PFSK-1 (cell line): ENCODE measurements around the gene POGLUT2.

Experiments
- FOXP2 ChIP-seq: optimal IDR thresholded peaks from 2 replicates; pipeline ENCODE3; 2011; ENCODE audit warnings: borderline replicate concordance, control low read depth, inconsistent platforms; ENCODE audit not compliant: insufficient read depth; ENCODE audit errors: extremely low read length, extremely low read depth
- POLR2AphosphoS5 ChIP-seq: IDR thresholded peaks from 2 replicates; pipeline ENCODE4 v1.6.1; 2012; ENCODE audit warnings: low read depth, mild to moderate bottlenecking, control low read depth, low read length, moderate library complexity
- SIN3A ChIP-seq: IDR thresholded peaks from 2 replicates; pipeline ENCODE4 v1.6.1; 2012; ENCODE audit warnings: mild to moderate bottlenecking, low read length, moderate library complexity, borderline replicate concordance; ENCODE audit not compliant: insufficient read depth
- TAF1 ChIP-seq: IDR thresholded peaks from 2 replicates; pipeline ENCODE4 v1.6.1; 2012; ENCODE audit warnings: low read length, control low read depth, borderline replicate concordance; ENCODE audit not compliant: insufficient read depth
- TF ChIP-seq, protein P1 (sequence below), 2 experiments: IDR thresholded peaks; 2 replicates each; pipeline versions ENCODE4 v1.6.1 to v1.8.0; 2011 to 2012; ENCODE audit warnings: low read depth in 2 of 2, low read length in 2 of 2, control low read depth in 1 of 2, inconsistent platforms in 1 of 2, mild to moderate bottlenecking in 1 of 2, moderate library complexity in 1 of 2; ENCODE audit not compliant: insufficient read depth in 1 of 2

Gene POGLUT2

DNA sequence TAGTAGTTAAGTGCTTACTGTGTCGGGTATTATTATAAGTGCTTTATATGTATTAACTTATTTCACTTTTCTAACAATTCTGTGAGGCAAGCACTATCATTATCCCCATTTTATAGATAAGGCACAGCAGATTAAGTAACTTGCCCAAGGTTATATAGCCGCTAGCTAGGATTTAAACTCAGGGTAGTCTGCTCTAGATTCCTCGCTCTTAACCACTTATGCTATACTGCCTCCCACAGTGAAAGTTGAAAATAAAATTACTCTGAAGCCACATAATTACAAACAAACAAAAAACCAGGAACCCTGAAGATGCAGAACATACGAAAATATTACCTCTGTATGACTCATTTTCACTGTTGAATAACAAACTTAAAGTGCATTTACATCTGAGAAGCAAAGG, 29.1 kb downstream of the POGLUT2 start:
- TF ChIP-seq, protein P1, sequence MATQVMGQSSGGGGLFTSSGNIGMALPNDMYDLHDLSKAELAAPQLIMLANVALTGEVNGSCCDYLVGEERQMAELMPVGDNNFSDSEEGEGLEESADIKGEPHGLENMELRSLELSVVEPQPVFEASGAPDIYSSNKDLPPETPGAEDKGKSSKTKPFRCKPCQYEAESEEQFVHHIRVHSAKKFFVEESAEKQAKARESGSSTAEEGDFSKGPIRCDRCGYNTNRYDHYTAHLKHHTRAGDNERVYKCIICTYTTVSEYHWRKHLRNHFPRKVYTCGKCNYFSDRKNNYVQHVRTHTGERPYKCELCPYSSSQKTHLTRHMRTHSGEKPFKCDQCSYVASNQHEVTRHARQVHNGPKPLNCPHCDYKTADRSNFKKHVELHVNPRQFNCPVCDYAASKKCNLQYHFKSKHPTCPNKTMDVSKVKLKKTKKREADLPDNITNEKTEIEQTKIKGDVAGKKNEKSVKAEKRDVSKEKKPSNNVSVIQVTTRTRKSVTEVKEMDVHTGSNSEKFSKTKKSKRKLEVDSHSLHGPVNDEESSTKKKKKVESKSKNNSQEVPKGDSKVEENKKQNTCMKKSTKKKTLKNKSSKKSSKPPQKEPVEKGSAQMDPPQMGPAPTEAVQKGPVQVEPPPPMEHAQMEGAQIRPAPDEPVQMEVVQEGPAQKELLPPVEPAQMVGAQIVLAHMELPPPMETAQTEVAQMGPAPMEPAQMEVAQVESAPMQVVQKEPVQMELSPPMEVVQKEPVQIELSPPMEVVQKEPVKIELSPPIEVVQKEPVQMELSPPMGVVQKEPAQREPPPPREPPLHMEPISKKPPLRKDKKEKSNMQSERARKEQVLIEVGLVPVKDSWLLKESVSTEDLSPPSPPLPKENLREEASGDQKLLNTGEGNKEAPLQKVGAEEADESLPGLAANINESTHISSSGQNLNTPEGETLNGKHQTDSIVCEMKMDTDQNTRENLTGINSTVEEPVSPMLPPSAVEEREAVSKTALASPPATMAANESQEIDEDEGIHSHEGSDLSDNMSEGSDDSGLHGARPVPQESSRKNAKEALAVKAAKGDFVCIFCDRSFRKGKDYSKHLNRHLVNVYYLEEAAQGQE (IDR thresholded peaks at IDR 0.05; ENCODE audit: insufficient read depth in 1 of 2, low read depth in 2 of 2, low read length in 2 of 2) = no peak
- TF ChIP-seq POLR2AphosphoS5 = no peak
- no peak for TF ChIP-seq SIN3A
- TF ChIP-seq FOXP2 = no peak
- TF ChIP-seq TAF1 = no peak

DNA sequence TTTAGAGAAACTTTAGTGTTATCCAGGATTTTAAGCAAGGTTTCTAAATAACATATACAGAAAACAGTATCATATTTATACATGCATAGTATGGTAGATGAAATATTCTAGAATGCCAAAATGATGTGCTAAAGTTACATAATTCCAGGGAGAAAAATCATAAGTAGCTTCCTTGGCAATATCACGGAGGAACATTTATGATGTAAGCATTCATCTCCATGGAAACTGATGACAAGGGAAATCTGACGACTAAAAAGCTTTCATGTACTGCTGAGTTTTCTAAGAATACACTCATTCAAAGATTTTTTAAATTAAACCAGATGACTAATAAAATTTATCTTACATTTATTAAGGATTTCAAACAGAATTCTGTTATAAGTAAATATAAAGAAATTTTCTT, 29.9 kb downstream of the POGLUT2 start:
- TF ChIP-seq FOXP2 = no peak
- TF ChIP-seq SIN3A = no peak
- TF ChIP-seq, protein P1 (IDR thresholded peaks at IDR 0.05; ENCODE audit: insufficient read depth in 1 of 2, low read depth in 2 of 2, low read length in 2 of 2) = no peak
- TF ChIP-seq POLR2AphosphoS5 = no peak
- TF ChIP-seq TAF1 = no peak

DNA sequence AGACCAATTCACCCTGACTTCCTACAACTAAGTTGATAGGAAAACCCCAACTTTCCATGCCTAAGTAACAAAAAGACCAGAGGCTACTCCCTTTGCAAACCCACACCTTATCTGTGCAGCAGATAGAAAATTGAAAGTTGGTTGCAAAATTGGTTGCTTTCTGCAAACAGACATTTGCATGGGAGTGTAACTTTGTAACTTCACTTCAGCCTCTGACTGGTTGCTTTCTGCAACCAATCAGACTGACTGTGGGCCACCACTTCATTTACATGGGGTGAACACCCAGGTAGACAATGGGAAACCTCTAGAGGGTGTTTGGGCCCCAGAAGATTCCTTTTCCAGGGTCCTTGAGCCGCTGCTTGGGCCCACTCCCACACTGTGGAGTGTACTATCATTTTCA, 35.0 kb downstream of the POGLUT2 start:
- no peak for TF ChIP-seq TAF1
- TF ChIP-seq POLR2AphosphoS5 = no peak

DNA sequence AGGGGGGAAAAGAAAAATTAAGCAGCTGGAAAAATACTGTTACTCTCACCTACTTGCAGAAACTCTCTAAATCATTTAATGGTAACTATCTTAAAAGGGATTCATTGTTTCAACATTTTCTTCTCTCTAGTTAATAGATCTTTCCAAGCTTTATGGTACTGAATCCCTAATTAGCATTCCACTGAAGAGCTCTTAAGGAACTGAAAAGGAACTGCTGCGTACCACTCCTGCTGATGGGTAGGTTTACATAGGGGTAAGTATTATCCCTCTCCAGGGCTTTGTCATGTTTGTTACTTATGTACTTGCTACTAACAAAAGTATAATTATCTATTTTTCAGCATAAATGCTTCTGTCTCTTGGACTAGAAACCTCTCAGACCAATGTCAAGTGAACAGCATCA, 37.7 kb downstream of the POGLUT2 start:
- TF ChIP-seq POLR2AphosphoS5 (no peak), SIN3A (no peak)

DNA sequence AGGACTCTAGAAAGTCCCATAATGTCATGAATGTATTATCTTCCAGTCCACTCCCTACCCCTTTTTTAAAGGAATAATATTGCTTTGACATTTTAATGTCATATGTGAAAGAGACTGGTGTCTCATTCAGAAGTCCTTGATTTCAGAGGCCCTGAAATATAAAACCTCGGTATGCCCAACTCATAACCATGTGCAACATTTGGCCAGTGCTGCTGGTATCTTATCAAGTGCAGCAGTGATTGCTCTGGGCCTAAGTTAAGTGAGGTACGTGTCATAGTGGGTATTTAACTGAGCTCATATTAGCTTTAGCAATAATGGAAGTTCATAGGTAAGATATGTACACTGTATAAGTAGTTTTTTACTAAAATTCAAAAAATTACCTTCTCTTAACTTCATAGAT, 39.9 kb downstream of the POGLUT2 start:
- TF ChIP-seq FOXP2 (no peak), SIN3A (no peak), TAF1 (no peak), POLR2AphosphoS5 (no peak)
- TF ChIP-seq, protein P1 (IDR thresholded peaks at IDR 0.05; ENCODE audit: insufficient read depth in 1 of 2, low read depth in 2 of 2, low read length in 2 of 2) = no peak

DNA sequence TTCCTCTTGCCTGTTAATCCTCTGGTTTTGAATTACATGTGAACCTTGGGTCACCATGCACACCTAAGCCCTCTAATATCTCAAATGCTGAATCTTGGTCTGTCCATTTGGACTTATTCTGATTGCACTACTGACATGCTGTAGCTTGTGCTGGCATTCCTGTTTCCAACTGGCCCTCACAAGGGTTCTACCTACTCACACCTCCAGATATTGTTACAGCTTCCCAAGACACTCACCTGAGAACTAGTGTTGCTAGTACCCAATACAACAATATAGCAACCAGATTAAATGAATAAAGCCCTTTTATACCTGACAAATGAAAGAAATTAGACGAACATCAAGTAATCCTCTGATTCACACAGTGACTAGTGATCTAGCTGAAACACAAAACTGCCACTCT, 41.8 kb downstream of the POGLUT2 start:
- TF ChIP-seq FOXP2 (no peak), TAF1 (no peak), POLR2AphosphoS5 (no peak), SIN3A (no peak)
- TF ChIP-seq, protein P1 (IDR thresholded peaks at IDR 0.05; ENCODE audit: insufficient read depth in 1 of 2, low read depth in 2 of 2, low read length in 2 of 2) = no peak
